ENCODE measurements around the gene XNDC1N.
A peak's percentile ranks its signal among the peaks of the same experiment; 100 is the strongest.
"Not testable (repeated sequence)": the region's sequence is repeated elsewhere in the genome, so short reads cannot be mapped to it uniquely, and the experiment has no call there.

XNDC1N gene

GRCh38 chr11:71911321-71911985 lies 16.9 kb downstream of the XNDC1N start:
- H3K79me1 ChIP-seq (replicated peaks; ENCODE audit: low read length, poor library complexity, severe bottlenecking); H2BK12ac ChIP-seq (ENCODE audit: low read length in 2 of 2); H4K91ac ChIP-seq (ENCODE audit: low read length); H2AFZ ChIP-seq (ENCODE audit: low read depth, low read length); H3K9me3 ChIP-seq (ENCODE audit: control insufficient read depth, low read length); H4K8ac ChIP-seq (ENCODE audit: low read length); H3K9ac ChIP-seq (ENCODE audit: low read length); H2AK5ac ChIP-seq (ENCODE audit: low read length, severe bottlenecking); H3K4me3 ChIP-seq (ENCODE audit: insufficient read depth in 1 of 2, low read depth in 1 of 2, low read length in 2 of 2); H2BK120ac ChIP-seq (ENCODE audit: low read depth, low read length); H3K14ac ChIP-seq (ENCODE audit: low read length in 2 of 2); H2BK5ac ChIP-seq (ENCODE audit: low read depth, low read length, poor library complexity, severe bottlenecking); DNase-seq; H3K4ac ChIP-seq (ENCODE audit: low read depth in 1 of 2, low read length in 2 of 2); H3K27me3 ChIP-seq (ENCODE audit: control insufficient read depth in 1 of 2, insufficient read depth in 1 of 2, low read length in 2 of 2); H3K27ac ChIP-seq (ENCODE audit: low read length, poor library complexity, severe bottlenecking); H3K4me1 ChIP-seq (ENCODE audit: control insufficient read depth, insufficient read depth, low read depth, low read length); H3K18ac ChIP-seq (ENCODE audit: low read depth in 1 of 2, low read length in 2 of 2); H2BK15ac ChIP-seq (ENCODE audit: low read depth, poor library complexity, severe bottlenecking); H3K4me2 ChIP-seq (ENCODE audit: low read length, poor library complexity, severe bottlenecking); H3K23ac ChIP-seq (ENCODE audit: low read length in 2 of 2): not testable (repeated sequence)
- WGBS, result 90% methylated on average over 8 of the region's 10 CpGs
- peaks cover 17 to 18% of the 10 kb centered on the region in 2 experiments for H3K36me3 ChIP-seq (ENCODE audit: control insufficient read depth in 1 of 2, insufficient read depth in 2 of 2, low read depth in 1 of 2, low read length in 2 of 2)

GRCh38 chr11:71910775-71911174 lies 17.6 kb downstream of the XNDC1N start:
- H3K14ac ChIP-seq (ENCODE audit: low read length in 2 of 2); H4K8ac ChIP-seq (ENCODE audit: low read length); H2BK120ac ChIP-seq (ENCODE audit: low read depth, low read length); H3K4me1 ChIP-seq (ENCODE audit: control insufficient read depth, insufficient read depth, low read depth, low read length); H3K18ac ChIP-seq (ENCODE audit: low read depth in 1 of 2, low read length in 2 of 2); H3K4me3 ChIP-seq (ENCODE audit: insufficient read depth in 1 of 2, low read depth in 1 of 2, low read length in 2 of 2); H3K23ac ChIP-seq (ENCODE audit: low read length in 2 of 2); H2BK15ac ChIP-seq (ENCODE audit: low read depth, poor library complexity, severe bottlenecking); H3K79me1 ChIP-seq (replicated peaks; ENCODE audit: low read length, poor library complexity, severe bottlenecking); H2BK12ac ChIP-seq (ENCODE audit: low read length in 2 of 2); H2AFZ ChIP-seq (ENCODE audit: low read depth, low read length); H3K4me2 ChIP-seq (ENCODE audit: low read length, poor library complexity, severe bottlenecking); H2BK5ac ChIP-seq (ENCODE audit: low read depth, low read length, poor library complexity, severe bottlenecking); H3K27ac ChIP-seq (ENCODE audit: low read length, poor library complexity, severe bottlenecking); H3K4ac ChIP-seq (ENCODE audit: low read depth in 1 of 2, low read length in 2 of 2); H3K27me3 ChIP-seq (ENCODE audit: control insufficient read depth in 1 of 2, insufficient read depth in 1 of 2, low read length in 2 of 2); DNase-seq; H3K9ac ChIP-seq (ENCODE audit: low read length); H3K9me3 ChIP-seq (ENCODE audit: control insufficient read depth, low read length); H2AK5ac ChIP-seq (ENCODE audit: low read length, severe bottlenecking); H4K91ac ChIP-seq (ENCODE audit: low read length): not testable (repeated sequence)
- 90% methylated on average over 5 of the region's 5 CpGs for WGBS
- peaks cover 10 to 12% of the 10 kb centered on the region in 2 experiments for H3K36me3 ChIP-seq (ENCODE audit: control insufficient read depth in 1 of 2, insufficient read depth in 2 of 2, low read depth in 1 of 2, low read length in 2 of 2)

GRCh38 chr11:71908218-71908617 lies 20.2 kb downstream of the XNDC1N start:
- Histone ChIP-seq H3K18ac (ENCODE audit: low read depth in 1 of 2, low read length in 2 of 2) (no peak overlapping the region), H3K79me1 (replicated peaks; ENCODE audit: low read length, poor library complexity, severe bottlenecking) (no peaks in the 10 kb centered on the region), H3K9ac (ENCODE audit: low read length) (no peak overlapping the region), H3K4me3 (ENCODE audit: insufficient read depth in 1 of 2, low read depth in 1 of 2, low read length in 2 of 2) (no peak overlapping the region), H2BK15ac (ENCODE audit: low read depth, poor library complexity, severe bottlenecking) (no peak overlapping the region), H3K14ac (ENCODE audit: low read length in 2 of 2) (no peak overlapping the region), H2BK12ac (ENCODE audit: low read length in 2 of 2) (no peak overlapping the region), H3K4me2 (ENCODE audit: low read length, poor library complexity, severe bottlenecking) (no peak overlapping the region), H2AK5ac (ENCODE audit: low read length, severe bottlenecking) (no peak overlapping the region), H3K27me3 (ENCODE audit: control insufficient read depth in 1 of 2, insufficient read depth in 1 of 2, low read length in 2 of 2) (no peaks in the 10 kb centered on the region), H3K9me3 (ENCODE audit: control insufficient read depth, low read length) (no peaks in the 10 kb centered on the region), H3K36me3 (ENCODE audit: control insufficient read depth in 1 of 2, insufficient read depth in 2 of 2, low read depth in 1 of 2, low read length in 2 of 2) (peaks cover 5 to 6% of the 10 kb centered on the region in 2 experiments), H3K4ac (ENCODE audit: low read depth in 1 of 2, low read length in 2 of 2) (no peak overlapping the region), H3K23ac (ENCODE audit: low read length in 2 of 2) (no peak overlapping the region), H4K8ac (ENCODE audit: low read length) (no peak overlapping the region), H2BK5ac (ENCODE audit: low read depth, low read length, poor library complexity, severe bottlenecking) (no peak overlapping the region), H2BK120ac (ENCODE audit: low read depth, low read length) (no peak overlapping the region), H3K4me1 (ENCODE audit: control insufficient read depth, insufficient read depth, low read depth, low read length) (no peaks in the 10 kb centered on the region), H4K91ac (ENCODE audit: low read length) (no peak overlapping the region), H3K27ac (ENCODE audit: low read length, poor library complexity, severe bottlenecking) (no peak overlapping the region), H2AFZ (ENCODE audit: low read depth, low read length) (no peak overlapping the region)
- no peak for DNase-seq
- WGBS, result 97% methylated on average over 5 of the region's 9 CpGs

- not testable (repeated sequence) for H3K27me3 ChIP-seq (ENCODE audit: control insufficient read depth in 1 of 2, insufficient read depth in 1 of 2, low read length in 2 of 2); H2BK15ac ChIP-seq (ENCODE audit: low read depth, poor library complexity, severe bottlenecking); H3K4me1 ChIP-seq (ENCODE audit: control insufficient read depth, insufficient read depth, low read depth, low read length); H2AFZ ChIP-seq (ENCODE audit: low read depth, low read length); H4K91ac ChIP-seq (ENCODE audit: low read length); H3K27ac ChIP-seq (ENCODE audit: low read length, poor library complexity, severe bottlenecking); H3K79me1 ChIP-seq (replicated peaks; ENCODE audit: low read length, poor library complexity, severe bottlenecking); H3K23ac ChIP-seq (ENCODE audit: low read length in 2 of 2); H2AK5ac ChIP-seq (ENCODE audit: low read length, severe bottlenecking); H3K4me2 ChIP-seq (ENCODE audit: low read length, poor library complexity, severe bottlenecking); H3K18ac ChIP-seq (ENCODE audit: low read depth in 1 of 2, low read length in 2 of 2); H2BK12ac ChIP-seq (ENCODE audit: low read length in 2 of 2); H2BK5ac ChIP-seq (ENCODE audit: low read depth, low read length, poor library complexity, severe bottlenecking); H3K9me3 ChIP-seq (ENCODE audit: control insufficient read depth, low read length); H3K14ac ChIP-seq (ENCODE audit: low read length in 2 of 2); H2BK120ac ChIP-seq (ENCODE audit: low read depth, low read length); H3K36me3 ChIP-seq (ENCODE audit: control insufficient read depth in 1 of 2, insufficient read depth in 2 of 2, low read depth in 1 of 2, low read length in 2 of 2); H4K8ac ChIP-seq (ENCODE audit: low read length); H3K4ac ChIP-seq (ENCODE audit: low read depth in 1 of 2, low read length in 2 of 2)
- Histone ChIP-seq H3K4me3 (ENCODE audit: insufficient read depth in 1 of 2, low read depth in 1 of 2, low read length in 2 of 2) (peak overlapping the region in 1 of 2 experiments; percentile 44), H3K9ac (ENCODE audit: low read length) (peak overlapping the region; percentile 48)
- WGBS, result 61% methylated on average over 14 of the region's 14 CpGs
- DNase-seq, result peak; percentile 32
Measured at GRCh38 chr11:71901137-71901536, 27.3 kb downstream of the XNDC1N start.
